HepG2 (cell line): Measurements from ENCODE around the gene SPPL3. TPM values are rescaled to one million over a fixed set of nuclear protein-coding genes. Genes with fewer than 3 reads are reported as not detected.

Experiments
- CSRNP1 ChIP-seq: sonication (generic); formaldehyde crosslinking; IDR thresholded peaks from 2 replicates; pipeline ENCODE4 v1.8.1; 2023; ENCODE audit warnings: mild to moderate bottlenecking, missing genetic modification reagents
- GLI4 ChIP-seq: sonication (generic); formaldehyde crosslinking; IDR thresholded peaks from 2 replicates; pipeline ENCODE4 v1.5.1; 2020; ENCODE audit warnings: missing genetic modification reagents, mild to moderate bottlenecking, moderate library complexity, borderline replicate concordance
- HNRNPLL ChIP-seq: fragments of 200-400 bp; formaldehyde crosslinking; IDR thresholded peaks from 2 replicates; pipeline ENCODE4 v1.6.1; 2017; ENCODE audit warnings: mild to moderate bottlenecking, low read depth, low read length; ENCODE audit not compliant: poor library complexity, severe bottlenecking
- KDM6A ChIP-seq: IDR thresholded peaks from 2 replicates; pipeline ENCODE4 v1.6.1; 2016; ENCODE audit warnings: low read depth
- NFYC ChIP-seq: IDR thresholded peaks from 2 replicates; pipeline ENCODE4 v1.6.1; 2016; ENCODE audit warnings: missing genetic modification reagents, missing compliant biosample characterization
- SP4 ChIP-seq: sonication (generic); formaldehyde crosslinking; IDR thresholded peaks from 2 replicates; pipeline ENCODE4 v1.8.1; 2023; ENCODE audit warnings: mild to moderate bottlenecking, missing genetic modification reagents
- TBX2 ChIP-seq: sonication (generic); formaldehyde crosslinking; IDR thresholded peaks from 2 replicates; pipeline ENCODE4 v1.5.0; 2020; ENCODE audit warnings: missing genetic modification reagents, mild to moderate bottlenecking, borderline replicate concordance
- TSC22D2 ChIP-seq: sonication (generic); formaldehyde crosslinking; IDR thresholded peaks from 2 replicates; pipeline ENCODE4 v1.5.1; 2020; ENCODE audit warnings: missing genetic modification reagents, mild to moderate bottlenecking, borderline replicate concordance
- ZBTB34 ChIP-seq: sonication (generic); formaldehyde crosslinking; IDR thresholded peaks from 2 replicates; pipeline ENCODE4 v1.8.0; 2022; ENCODE audit warnings: mild to moderate bottlenecking, missing genetic modification reagents
- ZC3H13 ChIP-seq: sonication (generic); formaldehyde crosslinking; IDR thresholded peaks from 2 replicates; pipeline ENCODE4 v1.8.1; 2023; ENCODE audit warnings: mild to moderate bottlenecking, missing genetic modification reagents, moderate library complexity
- ZNF232 ChIP-seq: sonication (generic); formaldehyde crosslinking; IDR thresholded peaks from 2 replicates; pipeline ENCODE4 v1.4.0; 2020; ENCODE audit warnings: missing genetic modification reagents, borderline replicate concordance
- ZNF446 ChIP-seq: sonication (generic); formaldehyde crosslinking; IDR thresholded peaks from 2 replicates; pipeline ENCODE4 v1.5.0; 2020; ENCODE audit warnings: mild to moderate bottlenecking, missing genetic modification reagents
- ZNF558 ChIP-seq: sonication (generic); formaldehyde crosslinking; IDR thresholded peaks from 2 replicates; pipeline ENCODE4 v1.9.0; 2022; ENCODE audit warnings: mild to moderate bottlenecking, missing genetic modification reagents, borderline replicate concordance
- ZNF639 ChIP-seq: conservative IDR thresholded peaks from 2 replicates; pipeline ENCODE4 v1.6.1; 2018; ENCODE audit warnings: missing genetic modification reagents
- ZNF646 ChIP-seq: sonication (generic); formaldehyde crosslinking; IDR thresholded peaks from 2 replicates; pipeline ENCODE4 v1.9.0; 2021; ENCODE audit warnings: mild to moderate bottlenecking, missing genetic modification reagents
- ZSCAN30 ChIP-seq: sonication (generic); formaldehyde crosslinking; IDR thresholded peaks from 2 replicates; pipeline ENCODE4 v1.5.0; 2020; ENCODE audit warnings: mild to moderate bottlenecking, missing genetic modification reagents
- polyA plus RNA-seq, 8 experiments: library from polyadenylated mRNA; depleted of rRNA in 3 of 8; stranded (reverse) in 7 of 8; unstranded in 1 of 8; fragments of >200 nt; fragmentation: Illumina TruSeq in 4 of 8; extraction: Trizol in 4 of 8; gene quantifications; 2 replicates each; pipeline versions ENCODE4 v1.2.1 to v1.2.3, GENCODE V29; 2011 to 2016; ENCODE audit warnings: low read depth in 4 of 8, missing spikeins in 1 of 8, mixed read lengths in 1 of 8; ENCODE audit not compliant: insufficient read depth in 1 of 8
- total RNA-seq, 5 experiments: library from RNA; depleted of rRNA; stranded (reverse); fragments of >200 nt; fragmentation: Illumina TruSeq; extraction: Trizol; gene quantifications; 2 replicates each; pipeline ENCODE4 v1.2.3, GENCODE V29; 2016; ENCODE audit warnings: low read depth in 1 of 5

The SPPL3 gene
- total and polyA plus RNA-seq, 2 of the 13 experiments (the other 11 are each of a cell fraction or from before 2014, with no cell fraction given), result 8.9 to 9.1 TPM

- TF ChIP-seq ZNF232 (CRISPR knock-in tag), result no peak
- TF ChIP-seq CSRNP1 (CRISPR knock-in tag), result no peak
- 0 out of 2 replicates have a peak, but pooled peaks have one; percentile 33 for TF ChIP-seq SP4 (CRISPR knock-in tag)
- TF ChIP-seq KDM6A (CRISPR knock-in tag), result no peak
- no peak for TF ChIP-seq GLI4 (CRISPR knock-in tag)
- TF ChIP-seq TBX2 (CRISPR knock-in tag), result peak; percentile 51
- TF ChIP-seq TSC22D2 (CRISPR knock-in tag), result no peak
- no peak for TF ChIP-seq ZNF446 (CRISPR knock-in tag)
- 0 out of 2 replicates have a peak, but pooled peaks have one; percentile 20 for TF ChIP-seq NFYC (CRISPR knock-in tag)
- peak; percentile 58 for TF ChIP-seq HNRNPLL
- peak; percentile 72; the same call in 1 of the 2 replicates for TF ChIP-seq ZC3H13 (CRISPR knock-in tag)
- TF ChIP-seq ZNF639 (CRISPR knock-in tag), result no peak
- no peak for TF ChIP-seq ZNF646 (CRISPR knock-in tag)
- no peak for TF ChIP-seq ZBTB34 (CRISPR knock-in tag)
- TF ChIP-seq ZSCAN30 (CRISPR knock-in tag), result no peak
- peak; percentile 50; the same call in 1 of the 2 replicates for TF ChIP-seq ZNF558 (CRISPR knock-in tag)
Measured at GRCh38 chr12:120903412-120904196, 554 bp downstream of the SPPL3 start (continued).
